Measurements from ENCODE around the gene DNAH12.

DNA sequence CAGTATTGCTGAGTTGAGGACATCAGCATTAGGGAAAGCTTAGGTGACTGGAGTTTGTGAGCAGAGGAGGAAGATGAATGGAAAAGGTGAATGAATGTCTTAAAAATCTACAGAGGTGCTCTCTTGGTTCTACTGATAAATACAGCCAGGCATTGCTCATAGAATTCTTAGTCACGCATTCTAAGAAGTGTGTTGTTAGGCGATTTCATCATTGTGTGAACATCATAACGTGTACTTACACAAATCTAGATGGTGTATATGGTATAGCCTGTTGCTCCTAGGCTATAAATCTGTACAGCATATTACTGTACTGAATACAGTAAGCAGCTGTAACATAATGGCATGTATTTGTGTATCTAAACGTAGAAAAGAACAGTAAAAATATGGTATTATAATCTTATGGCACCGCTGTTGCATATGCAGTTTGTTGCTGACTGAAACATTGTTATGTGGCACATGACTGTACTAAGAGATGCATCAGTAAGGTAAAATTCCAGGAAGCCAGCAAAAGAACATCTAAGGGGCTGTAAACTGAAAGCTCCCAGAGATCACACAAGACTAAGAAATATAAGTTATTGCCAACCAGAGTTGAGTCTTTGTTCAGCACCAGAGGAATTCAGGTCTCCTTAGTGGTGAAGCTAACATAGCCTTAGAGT is 208.7 kb downstream of the DNAH12 start:
- TF ChIP-seq, protein P1, sequence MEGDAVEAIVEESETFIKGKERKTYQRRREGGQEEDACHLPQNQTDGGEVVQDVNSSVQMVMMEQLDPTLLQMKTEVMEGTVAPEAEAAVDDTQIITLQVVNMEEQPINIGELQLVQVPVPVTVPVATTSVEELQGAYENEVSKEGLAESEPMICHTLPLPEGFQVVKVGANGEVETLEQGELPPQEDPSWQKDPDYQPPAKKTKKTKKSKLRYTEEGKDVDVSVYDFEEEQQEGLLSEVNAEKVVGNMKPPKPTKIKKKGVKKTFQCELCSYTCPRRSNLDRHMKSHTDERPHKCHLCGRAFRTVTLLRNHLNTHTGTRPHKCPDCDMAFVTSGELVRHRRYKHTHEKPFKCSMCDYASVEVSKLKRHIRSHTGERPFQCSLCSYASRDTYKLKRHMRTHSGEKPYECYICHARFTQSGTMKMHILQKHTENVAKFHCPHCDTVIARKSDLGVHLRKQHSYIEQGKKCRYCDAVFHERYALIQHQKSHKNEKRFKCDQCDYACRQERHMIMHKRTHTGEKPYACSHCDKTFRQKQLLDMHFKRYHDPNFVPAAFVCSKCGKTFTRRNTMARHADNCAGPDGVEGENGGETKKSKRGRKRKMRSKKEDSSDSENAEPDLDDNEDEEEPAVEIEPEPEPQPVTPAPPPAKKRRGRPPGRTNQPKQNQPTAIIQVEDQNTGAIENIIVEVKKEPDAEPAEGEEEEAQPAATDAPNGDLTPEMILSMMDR (IDR thresholded peaks at IDR 0.05 in 2 of 3, conservative IDR thresholded peaks at IDR 0.05 in 1 of 3; ENCODE audit: borderline replicate concordance in 1 of 3, insufficient read depth in 1 of 3, low read depth in 2 of 3, low read length in 2 of 3) = no peak
- TF ChIP-seq SIN3A (IDR thresholded peaks at IDR 0.05; ENCODE audit: low read depth) (no peak), JUND (IDR thresholded peaks at IDR 0.05) (no peak), ELF1 (IDR thresholded peaks at IDR 0.05; ENCODE audit: borderline replicate concordance, low read depth) (no peak), POLR2AphosphoS5 (IDR thresholded peaks at IDR 0.05; ENCODE audit: low read depth, low read length) (no peak), RAD21 (IDR thresholded peaks at IDR 0.05; ENCODE audit: low read depth) (no peak), ZNF274 (IDR thresholded peaks at IDR 0.05; ENCODE audit: low read depth, low read length) (no peak), POLR2A (IDR thresholded peaks at IDR 0.05; ENCODE audit: borderline replicate concordance, extremely low read depth, insufficient read depth, insufficient read length) (no peak)
- TF ChIP-seq, protein P2, sequence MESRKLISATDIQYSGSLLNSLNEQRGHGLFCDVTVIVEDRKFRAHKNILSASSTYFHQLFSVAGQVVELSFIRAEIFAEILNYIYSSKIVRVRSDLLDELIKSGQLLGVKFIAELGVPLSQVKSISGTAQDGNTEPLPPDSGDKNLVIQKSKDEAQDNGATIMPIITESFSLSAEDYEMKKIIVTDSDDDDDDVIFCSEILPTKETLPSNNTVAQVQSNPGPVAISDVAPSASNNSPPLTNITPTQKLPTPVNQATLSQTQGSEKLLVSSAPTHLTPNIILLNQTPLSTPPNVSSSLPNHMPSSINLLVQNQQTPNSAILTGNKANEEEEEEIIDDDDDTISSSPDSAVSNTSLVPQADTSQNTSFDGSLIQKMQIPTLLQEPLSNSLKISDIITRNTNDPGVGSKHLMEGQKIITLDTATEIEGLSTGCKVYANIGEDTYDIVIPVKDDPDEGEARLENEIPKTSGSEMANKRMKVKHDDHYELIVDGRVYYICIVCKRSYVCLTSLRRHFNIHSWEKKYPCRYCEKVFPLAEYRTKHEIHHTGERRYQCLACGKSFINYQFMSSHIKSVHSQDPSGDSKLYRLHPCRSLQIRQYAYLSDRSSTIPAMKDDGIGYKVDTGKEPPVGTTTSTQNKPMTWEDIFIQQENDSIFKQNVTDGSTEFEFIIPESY (IDR thresholded peaks at IDR 0.05; ENCODE audit: extremely low read depth, insufficient replicate concordance, low read length) = no peak

Data from HCT116 (cell line).